Adrenal gland (tissue), 12 donors: ENCODE data around the gene STX16. TPM values are rescaled to one million over a fixed set of nuclear protein-coding genes. Genes with fewer than 3 reads are reported as not detected.

ENCODE experiments used
- DNase-seq, 7 donors: peaks; one replicate each; pipeline ENCODE4 v3.0.0-alpha.2; 2019 to 2020
- H3K27ac ChIP-seq, 5 donors: fragments of 200-600 bp; sonication (generic) in 4 of 5; 1 replicate in 3 of 5; 2 replicates in 2 of 5; pipeline versions ENCODE4 v1.5.1 to v1.8.0; 2016 to 2020; ENCODE audit warnings: mild to moderate bottlenecking in 1 of 5
- H3K27me3 ChIP-seq: fragments of 200-600 bp; 2 replicates; pipeline ENCODE4 v1.8.0; 2021
- H3K36me3 ChIP-seq, 2 donors: fragments of 200-600 bp; replicated peaks in 1 of 2; 1 replicate in 1 of 2; 2 replicates in 1 of 2; pipeline versions ENCODE4 v1.5.1 to v1.8.0; 2018 to 2022
- H3K4me1 ChIP-seq, 2 donors: fragments of 200-600 bp; replicated peaks in 1 of 2; 1 replicate in 1 of 2; 2 replicates in 1 of 2; pipeline versions ENCODE4 v1.5.1 to v1.8.0; 2018 to 2021
- H3K4me3 ChIP-seq, 4 donors: fragments of 200-600 bp; sonication (generic) in 3 of 4; one replicate each; pipeline ENCODE4 v1.5.1; 2016 to 2018
- H3K9me3 ChIP-seq, 3 donors: fragments of 200-600 bp; sonication (generic) in 1 of 3; replicated peaks in 1 of 3; 1 replicate in 2 of 3; 2 replicates in 1 of 3; pipeline versions ENCODE4 v1.5.1 to v1.8.0; 2016 to 2021
- CTCF ChIP-seq, 6 experiments: fragments of 450-650 bp in 4 of 6; fragments of 200-600 bp in 2 of 6; sonication (generic) in 1 of 6; IDR thresholded peaks; 1 replicate in 5 of 6; 2 replicates in 1 of 6; pipeline versions ENCODE4 v1.5.1 to v1.8.0; 2016 to 2021; ENCODE audit warnings: antibody characterized with exemption in 6 of 6, mild to moderate bottlenecking in 2 of 6, moderate library complexity in 1 of 6
- POLR2A ChIP-seq, 2 donors: fragments of 450-650 bp; IDR thresholded peaks; one replicate each; pipeline ENCODE4 v1.6.1; 2017; ENCODE audit warnings: antibody characterized with exemption in 2 of 2, mild to moderate bottlenecking in 2 of 2, moderate library complexity in 1 of 2
- WGBS, 4 donors: extraction: QIAGEN DNeasy Blood & Tissue Kit in 2 of 4; methylation state at CpG; one replicate each; pipeline versions ENCODE4 v1.1.5 to v1.1.7; 2013 to 2017; 5-methylcytosine and 5-hydroxymethylcytosine counted together
- intact Hi-C, 2 donors: fragments of 100-400 bp; cut with DNase I; formaldehyde crosslinking; loops; one replicate each; pipeline versions ENCODE4 v1.14.1 to v1.15.0; 2022 to 2023
- polyA plus RNA-seq, 3 donors: library from polyadenylated mRNA; stranded (reverse); fragments of 200-250 nt in 2 of 3; fragments of 350-450 nt in 1 of 3; fragmentation: Illumina TruSeq in 1 of 3; extraction: RNeasy Lipid Tissue Mini Kit (QIAGEN cat#74804) in 1 of 3; gene quantifications; one replicate each; pipeline ENCODE4 v1.2.3, GENCODE V29; 2013 to 2014
- total RNA-seq, 9 donors: library from RNA; depleted of rRNA in 4 of 9; stranded (reverse); fragments of >200 nt in 4 of 9; fragments of 120-200 nt in 1 of 9; fragmentation: NEBNext Ultra II Directional in 1 of 9; extraction: Animal tissue kit (Norgen Biotek cat#: 25700) in 1 of 9; gene quantifications; one replicate each; pipeline versions ENCODE4 v1.1.0 to v1.2.4, GENCODE V29; 2013 to 2023
- donor health status: healthy with polysubstance abuse.
- donor health status: Bipolar disorder and iron deficiency.
- donor health status: DM: yes; HTN: yes; CAD: no.
- donor health status: DM: no; HTN: no; CAD: no.
- donor health status: DM: no; HTN: no; CAD: no.
- donor health status: DM: yes; HTN: yes; CAD: no.

STX16 gene
- total and polyA plus RNA-seq, 12 donors: 29.3 to 134 (median 43.6) TPM

- 52 to 73% (median 59%) methylated on average over 11 to 31 of the region's 31 CpGs for WGBS, 4 donors
- intact Hi-C loops: loop anchor here in 1 of 2 donors (5.0 kb wide), 1 partner anchor 45 kb away; no protein-coding TSS in a partner anchor
- Histone ChIP-seq H3K27me3 (no peaks in the 10 kb centered on the region), H3K27ac (peak overlapping the region; percentile 3 to 98 (median 86)), H3K36me3 (peaks cover 0 to 17% of the 10 kb centered on the region in 2 donors), H3K4me1 (peaks cover 10 to 25% of the 10 kb centered on the region in 2 donors), H3K4me3 (peak overlapping the region in 1 of 4 donors; percentile 26), H3K9me3 (no peaks in the 10 kb centered on the region)
- TF ChIP-seq POLR2A (IDR thresholded peaks at IDR 0.05) (no peak), CTCF (IDR thresholded peaks at IDR 0.05) (no peak)
- peak; percentile 42 to 78 (median 53) for DNase-seq
These were observed 40.9 kb downstream of the STX16 start for GRCh38 chr20:58691773-58692578.

- Histone ChIP-seq H3K27ac (peak within 1 kb of the TSS; percentile 3 to 98 (median 86)), H3K9me3 (no peaks in the 10 kb centered on the region), H3K36me3 (peaks cover 0 to 25% of the 10 kb centered on the region in 2 donors), H3K27me3 (no peaks in the 10 kb centered on the region), H3K4me3 (peak within 1 kb of the TSS in 2 of 4 donors; percentile 19 to 60), H3K4me1 (peaks cover 10 to 25% of the 10 kb centered on the region in 2 donors)
- intact Hi-C loops: loop anchor here in 1 of 2 donors (5.0 kb wide), 1 partner anchor 45 kb away; no protein-coding TSS in a partner anchor
- 0 to 2% (median 1%) methylated on average over 8 to 92 of the region's 93 CpGs; no CpG with 5 or more reads in 1 of the 4 donors for WGBS, 4 donors
- DNase-seq: peak; percentile 59 to 80 (median 64)
- TF ChIP-seq CTCF (IDR thresholded peaks at IDR 0.05): peak in 2 of 6 experiments; percentile 24 to 65
- peak in 1 of 2 donors; percentile 39 for TF ChIP-seq POLR2A (IDR thresholded peaks at IDR 0.05)
These were observed 41.6 kb downstream of the STX16 start, which contains the start of gene NPEPL1 for GRCh38 chr20:58692579-58693225. Gene NPEPL1, plus strand, starts transcription at chr20:58692800. Its CDS starts 101 bp downstream, at chr20:58692901.

GRCh38 chr20:58693226-58694006 is 42.3 kb downstream of the STX16 start:
- WGBS, 4 donors: 46 to 79% (median 49%) methylated on average over 9 to 51 of the region's 51 CpGs
- no peaks in the 10 kb centered on the region for H3K27me3 ChIP-seq
- H3K4me1 ChIP-seq: peaks cover 10 to 25% of the 10 kb centered on the region in 2 donors
- DNase-seq: peak in 6 of 7 donors; percentile 22 to 56 (median 32)
- peaks cover 0 to 30% of the 10 kb centered on the region in 2 donors for H3K36me3 ChIP-seq
- H3K9me3 ChIP-seq: no peaks in the 10 kb centered on the region
- H3K4me3 ChIP-seq: peak overlapping the region in 2 of 4 donors; percentile 9 to 60
- TF ChIP-seq POLR2A (IDR thresholded peaks at IDR 0.05) (no peak), CTCF (IDR thresholded peaks at IDR 0.05) (no peak)
- peak overlapping the region in 3 of 5 donors; percentile 37 to 98 (median 47) for H3K27ac ChIP-seq
- intact Hi-C loops: loop anchor here in 1 of 2 donors (5.0 kb wide), 1 partner anchor 46 kb away; no protein-coding TSS in a partner anchor
